LNCaP clone FGC (cell line): ENCODE results near the gene YTHDF1.
A peak's percentile ranks its signal among the peaks of the same experiment; 100 is the strongest.
"Not testable (repeated sequence)": the region's sequence is repeated elsewhere in the genome, so short reads cannot be mapped to it uniquely, and the experiment has no call there.

Experiments
- DNase-seq: peaks from one replicate; pipeline ENCODE4 v3.0.0-alpha.2; 2011; ENCODE audit warnings: low read depth
- H3K4me3 ChIP-seq: 2 replicates; pipeline ENCODE4 v1.5.1; 2011; ENCODE audit warnings: mild to moderate bottlenecking, low read depth, low read length, control low read depth
- TF ChIP-seq, protein P1 (sequence below): IDR thresholded peaks from 2 replicates; pipeline ENCODE4 v1.5.1; 2012; ENCODE audit warnings: mild to moderate bottlenecking; ENCODE audit not compliant: control insufficient read depth, insufficient read depth; ENCODE audit errors: extremely low read depth

The YTHDF1 gene

DNA sequence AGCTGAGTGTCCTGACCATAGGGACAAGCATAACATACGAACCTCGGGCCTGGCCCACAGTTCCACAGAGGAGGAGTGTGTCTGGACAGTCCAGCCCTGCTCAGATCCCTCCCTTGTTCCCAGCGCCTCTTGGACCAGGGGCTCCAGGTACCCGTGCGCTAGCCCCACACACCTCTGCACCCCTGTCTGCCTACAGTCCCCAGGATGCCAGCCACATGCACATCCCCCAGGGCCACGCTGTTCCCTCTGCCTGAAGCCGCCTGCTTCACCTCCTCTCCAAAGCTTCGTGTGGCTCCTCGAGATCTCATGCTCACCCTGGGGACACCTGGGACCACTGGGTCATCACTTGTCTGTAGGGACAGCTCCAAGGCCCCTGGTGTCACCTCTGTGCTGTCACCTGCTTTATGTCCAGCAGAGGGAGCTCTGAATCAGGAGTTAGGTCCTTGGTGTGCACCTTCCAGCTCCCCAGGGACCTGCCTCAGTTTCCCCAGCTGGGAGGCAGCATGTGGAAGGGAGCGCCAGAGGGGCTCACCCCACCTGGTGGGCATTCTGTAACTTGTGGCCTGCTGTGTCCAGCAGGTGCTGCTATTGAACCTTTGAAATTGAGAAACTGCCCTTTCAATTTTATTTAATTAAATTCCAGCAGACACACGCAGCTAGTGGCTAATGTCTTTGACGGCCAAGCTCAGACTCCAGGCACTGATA, 7.3 kb upstream of the YTHDF1 start:
- DNase-seq, result no peak
- TF ChIP-seq, protein P1, sequence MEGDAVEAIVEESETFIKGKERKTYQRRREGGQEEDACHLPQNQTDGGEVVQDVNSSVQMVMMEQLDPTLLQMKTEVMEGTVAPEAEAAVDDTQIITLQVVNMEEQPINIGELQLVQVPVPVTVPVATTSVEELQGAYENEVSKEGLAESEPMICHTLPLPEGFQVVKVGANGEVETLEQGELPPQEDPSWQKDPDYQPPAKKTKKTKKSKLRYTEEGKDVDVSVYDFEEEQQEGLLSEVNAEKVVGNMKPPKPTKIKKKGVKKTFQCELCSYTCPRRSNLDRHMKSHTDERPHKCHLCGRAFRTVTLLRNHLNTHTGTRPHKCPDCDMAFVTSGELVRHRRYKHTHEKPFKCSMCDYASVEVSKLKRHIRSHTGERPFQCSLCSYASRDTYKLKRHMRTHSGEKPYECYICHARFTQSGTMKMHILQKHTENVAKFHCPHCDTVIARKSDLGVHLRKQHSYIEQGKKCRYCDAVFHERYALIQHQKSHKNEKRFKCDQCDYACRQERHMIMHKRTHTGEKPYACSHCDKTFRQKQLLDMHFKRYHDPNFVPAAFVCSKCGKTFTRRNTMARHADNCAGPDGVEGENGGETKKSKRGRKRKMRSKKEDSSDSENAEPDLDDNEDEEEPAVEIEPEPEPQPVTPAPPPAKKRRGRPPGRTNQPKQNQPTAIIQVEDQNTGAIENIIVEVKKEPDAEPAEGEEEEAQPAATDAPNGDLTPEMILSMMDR, result peak; percentile 78
- no peak overlapping the region for H3K4me3 ChIP-seq

DNA sequence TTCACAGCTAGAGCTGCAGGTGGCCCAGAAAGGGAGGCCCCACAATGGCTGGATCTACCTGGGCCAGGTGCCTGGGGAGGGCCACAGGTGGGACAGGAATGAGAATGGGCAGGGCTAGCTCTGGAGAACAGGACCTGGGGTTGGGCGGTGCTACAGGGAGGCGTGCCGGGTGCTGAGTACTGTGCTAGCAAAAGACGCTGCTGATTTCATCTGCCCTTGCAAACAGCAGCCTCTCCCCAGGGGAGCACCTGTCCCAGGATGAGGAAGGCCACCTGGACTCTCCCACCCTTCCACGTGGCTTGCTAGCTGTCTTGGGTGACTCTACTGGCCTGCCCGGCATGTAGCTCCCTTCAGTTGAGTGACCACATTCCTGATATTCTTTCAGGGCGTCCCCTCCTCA, 6.6 kb upstream of the YTHDF1 start:
- DNase-seq, result no peak
- TF ChIP-seq, protein P1, result no peak
- H3K4me3 ChIP-seq, result no peak overlapping the region

DNA sequence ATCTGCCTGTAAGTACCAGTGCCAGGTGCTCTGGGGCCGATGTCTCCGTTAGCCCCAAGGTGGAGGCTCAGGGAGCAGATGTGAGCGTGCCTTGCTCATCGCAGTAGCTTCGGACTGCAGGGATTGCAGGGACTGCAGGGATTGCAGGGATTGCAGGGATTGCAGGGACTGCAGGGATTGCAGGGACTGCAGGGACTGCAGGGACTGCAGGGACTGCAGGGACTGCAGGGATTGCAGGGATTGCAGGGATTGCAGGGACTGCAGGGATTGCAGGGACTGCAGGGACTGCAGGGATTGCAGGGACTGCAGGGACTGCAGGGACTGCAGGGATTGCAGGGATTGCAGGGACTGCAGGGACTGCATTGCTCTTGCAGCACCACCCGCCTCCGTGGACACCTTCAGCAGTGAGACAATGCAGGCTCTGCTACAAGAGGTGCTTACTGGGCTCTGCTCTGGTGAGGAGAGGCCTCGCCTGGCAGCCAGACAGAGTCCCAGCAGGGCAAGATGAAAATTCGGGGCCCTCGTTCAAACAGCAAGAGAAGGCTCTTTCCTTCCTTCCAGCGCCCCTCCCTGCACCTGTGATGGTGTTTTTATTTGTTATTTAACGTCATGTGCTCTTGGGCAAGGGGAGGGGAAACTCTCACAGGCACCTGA, 5.6 kb upstream of the YTHDF1 start:
- not testable (repeated sequence) for DNase-seq, H3K4me3 ChIP-seq

DNA sequence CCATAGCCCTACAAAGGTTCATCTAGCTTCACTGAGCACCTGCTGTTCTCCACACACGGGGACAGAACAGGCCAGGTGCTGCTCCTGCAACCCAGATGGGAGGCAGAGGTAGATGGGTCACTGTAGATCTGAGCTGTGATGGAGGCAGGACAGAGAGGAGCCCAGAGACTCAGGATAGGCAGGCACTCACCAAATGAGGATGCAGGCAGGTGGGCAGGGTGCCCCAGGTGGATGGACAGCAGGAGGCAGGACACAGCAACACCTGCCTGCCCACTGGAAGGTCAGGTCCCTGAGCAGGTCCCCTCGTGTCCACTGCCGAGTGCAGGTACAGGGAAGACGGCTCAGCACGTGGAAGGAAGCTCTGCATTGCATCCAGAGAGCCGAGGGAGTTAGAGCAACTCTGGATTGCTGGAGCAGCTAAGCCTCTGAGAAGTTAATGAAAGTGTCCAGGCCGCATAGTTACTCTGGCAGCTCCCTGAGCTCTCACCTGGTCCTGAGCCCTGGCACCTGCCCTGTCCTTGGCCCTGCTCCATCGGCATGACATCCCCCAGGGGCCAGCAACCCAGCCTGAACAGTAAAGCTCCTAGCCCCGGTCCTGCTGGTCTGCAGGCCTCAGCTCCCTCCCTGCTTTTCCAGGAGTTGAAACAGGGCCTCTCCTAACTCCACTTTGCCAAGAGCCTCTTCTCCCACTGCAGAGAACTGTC, 4.9 kb upstream of the YTHDF1 start:
- H3K4me3 ChIP-seq, result no peak overlapping the region
- TF ChIP-seq, protein P1, result no peak
- DNase-seq, result no peak

DNA sequence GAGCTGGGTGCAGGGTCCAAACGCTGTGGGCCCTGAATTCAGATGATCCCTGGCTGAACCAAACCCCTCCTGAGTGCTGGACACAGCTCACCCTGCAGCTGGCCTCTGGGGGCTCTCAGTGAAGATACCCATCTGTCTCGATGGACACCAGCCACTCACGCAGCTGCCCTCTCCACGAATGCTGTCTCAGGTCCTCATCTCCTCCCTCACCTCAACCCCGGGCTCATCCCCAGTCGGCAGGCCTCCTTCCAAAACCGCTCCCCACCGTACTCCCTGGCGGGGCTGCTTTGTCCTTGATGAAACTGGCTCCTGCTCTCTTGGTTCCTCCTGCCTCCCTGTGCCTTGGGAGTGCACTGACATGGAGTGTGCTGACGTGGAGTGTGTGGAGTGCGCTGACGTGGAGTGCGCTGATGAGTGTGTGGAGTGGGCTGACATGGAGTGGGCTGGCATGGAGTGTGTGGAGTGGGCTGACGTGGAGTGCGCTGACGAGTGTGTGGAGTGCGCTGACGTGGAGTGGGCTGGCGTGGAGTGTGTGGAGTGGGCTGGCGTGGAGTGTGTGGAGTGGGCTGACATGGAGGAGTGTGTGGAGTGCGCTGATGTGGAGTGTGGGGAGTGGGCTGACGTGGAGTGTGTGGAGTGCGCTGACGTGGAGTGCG, 4.1 kb upstream of the YTHDF1 start:
- TF ChIP-seq, protein P1, result no peak
- no peak overlapping the region for H3K4me3 ChIP-seq
- no peak for DNase-seq

DNA sequence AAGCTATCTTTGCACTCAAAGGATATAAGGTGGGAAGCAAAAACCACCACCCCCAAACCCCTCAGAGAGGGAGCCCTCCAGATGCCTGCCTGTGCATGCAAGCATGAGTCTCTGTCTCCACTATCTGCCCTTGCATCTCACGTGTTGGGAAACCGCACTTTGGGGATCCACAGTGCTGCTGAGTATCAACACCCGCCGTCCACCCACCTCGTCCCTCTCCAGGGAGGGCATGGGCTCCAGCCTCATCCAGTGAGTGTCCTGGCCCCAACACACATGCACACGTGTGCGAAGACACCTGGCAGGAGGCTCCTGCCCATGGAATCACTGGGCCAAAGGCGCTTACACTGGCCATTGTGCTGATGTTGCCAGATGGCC, 3.5 kb upstream of the YTHDF1 start:
- H3K4me3 ChIP-seq, result no peak overlapping the region
- TF ChIP-seq, protein P1, result no peak
- no peak for DNase-seq
